Stomach smooth muscle (tissue), 2 donors: ENCODE results near the gene SOX10.

Experiments used
- H3K27ac ChIP-seq: one replicate; pipeline ENCODE4 v1.7.0; 2013; ENCODE audit warnings: mild to moderate bottlenecking, low read length, inconsistent platforms
- H3K27me3 ChIP-seq, 2 donors: one replicate each; pipeline ENCODE4 v1.7.0; 2013; ENCODE audit warnings: low read length in 2 of 2; ENCODE audit not compliant: insufficient read depth in 2 of 2, control insufficient read depth in 1 of 2
- H3K36me3 ChIP-seq, 2 donors: one replicate each; pipeline ENCODE4 v1.7.0; 2013; ENCODE audit warnings: low read length in 2 of 2; ENCODE audit not compliant: control insufficient read depth in 2 of 2, insufficient read depth in 2 of 2
- H3K4me1 ChIP-seq: one replicate; pipeline ENCODE4 v1.7.0; 2013; ENCODE audit warnings: low read length; ENCODE audit not compliant: control insufficient read depth, insufficient read depth
- H3K4me3 ChIP-seq, 2 donors: one replicate each; pipeline ENCODE4 v1.7.0; 2013; ENCODE audit warnings: low read length in 2 of 2
- H3K9ac ChIP-seq, 2 donors: one replicate each; pipeline ENCODE4 v1.7.0; 2013; ENCODE audit warnings: low read length in 2 of 2, mild to moderate bottlenecking in 1 of 2
- H3K9me3 ChIP-seq, 2 donors: one replicate each; pipeline ENCODE4 v1.7.0; 2013; ENCODE audit warnings: low read length in 2 of 2; ENCODE audit not compliant: control insufficient read depth in 2 of 2
- donor health status: healthy.
- donor health status: Pancreatic carcinoma.

Gene SOX10

DNA sequence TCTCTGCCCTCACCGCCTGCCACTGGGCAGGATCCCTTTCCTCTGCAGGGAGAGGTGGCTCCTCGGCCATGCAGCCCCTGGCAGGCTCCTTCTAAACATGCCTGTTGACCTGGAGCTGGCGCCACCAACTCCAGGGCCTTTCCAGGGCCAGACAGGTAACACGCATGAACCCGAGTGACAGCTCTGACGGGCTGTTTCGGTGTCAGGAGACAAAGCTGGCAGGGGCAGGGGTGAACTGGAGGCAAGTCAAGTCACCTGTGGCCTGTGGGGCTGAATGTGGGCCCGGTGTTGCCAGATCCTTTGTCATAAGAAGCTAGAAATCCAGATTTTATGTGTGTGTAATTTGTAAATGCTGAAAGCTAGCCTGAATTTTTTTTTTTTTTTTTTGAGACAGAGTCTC is 42.2 kb downstream of the SOX10 start:
- no peak overlapping the region for H3K4me3 ChIP-seq
- no peak overlapping the region for H3K9ac ChIP-seq
- H3K36me3 ChIP-seq = peaks cover 37 to 39% of the 10 kb centered on the region in 2 donors
- no peak overlapping the region for H3K27ac ChIP-seq
- peaks cover 3% of the 10 kb centered on the region for H3K4me1 ChIP-seq
- H3K27me3 ChIP-seq = no peaks in the 10 kb centered on the region
- no peaks in the 10 kb centered on the region for H3K9me3 ChIP-seq

DNA sequence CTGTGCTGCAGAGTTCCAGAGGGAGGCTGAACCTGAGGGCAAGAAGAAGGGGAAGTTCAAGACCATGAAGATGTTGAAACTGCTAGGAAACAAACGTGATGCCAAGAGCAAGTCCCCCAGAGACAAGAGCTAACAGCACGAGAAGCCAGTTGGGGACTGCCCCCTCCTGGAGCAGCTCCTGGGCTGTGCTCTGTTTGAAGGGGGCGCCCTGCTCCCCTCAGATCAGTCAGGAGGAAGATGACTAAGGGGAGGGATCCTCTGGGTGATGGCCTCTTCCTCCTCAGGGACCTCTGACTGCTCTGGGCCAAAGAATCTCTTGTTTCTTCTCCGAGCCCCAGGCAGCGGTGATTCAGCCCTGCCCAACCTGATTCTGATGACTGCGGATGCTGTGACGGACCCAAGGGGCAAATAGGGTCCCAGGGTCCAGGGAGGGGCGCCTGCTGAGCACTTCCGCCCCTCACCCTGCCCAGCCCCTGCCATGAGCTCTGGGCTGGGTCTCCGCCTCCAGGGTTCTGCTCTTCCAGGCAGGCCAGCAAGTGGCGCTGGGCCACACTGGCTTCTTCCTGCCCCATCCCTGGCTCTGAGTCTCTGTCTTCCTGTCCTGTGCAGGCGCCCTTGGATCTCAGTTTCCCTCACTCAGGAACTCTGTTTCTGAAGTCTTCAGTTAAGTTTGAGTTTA is 43.5 kb downstream of the SOX10 start:
- Histone ChIP-seq H3K27me3 (no peaks in the 10 kb centered on the region), H3K36me3 (peaks cover 37 to 41% of the 10 kb centered on the region in 2 donors), H3K4me3 (no peak overlapping the region), H3K27ac (no peak overlapping the region), H3K9me3 (no peaks in the 10 kb centered on the region), H3K9ac (no peak overlapping the region), H3K4me1 (peaks cover 3% of the 10 kb centered on the region)

DNA sequence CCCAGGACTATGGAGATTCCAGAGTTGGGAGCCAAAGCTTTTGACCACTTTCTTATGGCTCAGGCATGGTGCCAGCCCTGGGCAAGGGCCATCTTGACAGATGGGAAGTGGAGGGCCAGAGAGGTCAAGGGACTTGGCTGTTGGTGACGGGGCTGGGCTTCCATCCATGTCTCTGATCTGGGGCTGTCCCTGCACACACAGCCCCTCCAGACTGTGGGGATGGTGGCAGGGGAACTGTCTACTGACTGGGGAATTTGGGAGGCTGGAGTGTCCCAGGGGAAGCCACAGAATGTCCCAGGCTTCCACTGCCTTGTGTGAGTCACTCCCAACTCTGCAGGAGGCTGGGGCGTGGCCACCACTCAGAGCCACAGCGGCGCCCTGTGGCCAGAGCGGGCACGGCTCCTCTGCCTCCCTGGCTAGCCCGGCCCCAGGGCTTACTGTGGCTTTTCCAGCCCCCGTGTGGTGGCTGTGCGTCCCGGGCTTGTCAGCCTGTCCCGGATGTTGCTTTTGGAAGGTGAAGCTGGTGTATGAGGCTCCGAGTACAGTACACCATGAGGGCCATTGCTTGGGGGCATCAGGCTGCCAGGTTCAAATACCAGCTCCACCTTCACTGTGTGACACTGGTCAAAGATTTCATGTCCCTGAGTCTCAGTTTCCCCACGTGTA is 50.5 kb downstream of the SOX10 start:
- Histone ChIP-seq H3K36me3 (peaks cover 34 to 38% of the 10 kb centered on the region in 2 donors), H3K9ac (peak overlapping the region in 1 of 2 donors; percentile 21), H3K9me3 (no peaks in the 10 kb centered on the region), H3K4me1 (peaks cover 45% of the 10 kb centered on the region), H3K4me3 (peak overlapping the region in 1 of 2 donors; percentile 22), H3K27me3 (no peaks in the 10 kb centered on the region), H3K27ac (peak overlapping the region; percentile 78)

DNA sequence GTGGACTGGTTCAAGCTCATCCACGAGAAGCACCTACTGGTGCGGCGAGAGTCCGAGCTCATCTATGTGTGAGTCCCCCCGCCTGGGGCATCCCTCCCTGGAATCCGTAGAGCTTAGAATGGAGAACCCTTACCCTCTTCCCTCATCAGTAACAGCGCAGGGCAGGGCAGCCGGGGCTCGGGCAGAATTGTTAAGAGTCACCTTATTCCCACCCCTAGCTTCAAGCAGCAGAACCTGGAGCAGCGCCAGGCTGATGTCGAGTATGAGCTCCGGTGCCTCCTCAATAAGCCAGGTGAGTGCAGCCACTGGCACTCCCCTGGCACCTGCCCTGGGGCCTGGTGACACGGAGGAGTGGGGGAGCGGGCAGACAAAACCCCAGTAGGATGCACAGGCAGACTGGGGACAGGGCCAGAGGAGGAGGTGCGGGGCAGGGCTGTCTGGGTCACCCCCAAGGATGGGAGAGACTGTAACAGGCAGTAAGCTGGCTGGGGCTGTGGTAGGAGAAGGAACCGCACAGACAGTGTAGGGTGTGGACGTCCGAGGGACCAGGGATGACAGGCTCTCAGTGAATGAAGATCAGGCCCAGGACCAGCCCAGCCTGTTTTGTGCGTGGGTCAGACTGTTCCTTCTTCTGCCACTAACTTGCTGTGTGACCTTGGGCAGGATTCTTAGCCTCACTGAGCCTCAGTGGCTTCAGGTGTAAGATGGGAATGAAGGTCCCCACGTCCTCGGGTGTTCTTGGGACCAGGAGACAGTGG is 51.4 kb downstream of the SOX10 start:
- peaks cover 37 to 42% of the 10 kb centered on the region in 2 donors for H3K36me3 ChIP-seq

DNA sequence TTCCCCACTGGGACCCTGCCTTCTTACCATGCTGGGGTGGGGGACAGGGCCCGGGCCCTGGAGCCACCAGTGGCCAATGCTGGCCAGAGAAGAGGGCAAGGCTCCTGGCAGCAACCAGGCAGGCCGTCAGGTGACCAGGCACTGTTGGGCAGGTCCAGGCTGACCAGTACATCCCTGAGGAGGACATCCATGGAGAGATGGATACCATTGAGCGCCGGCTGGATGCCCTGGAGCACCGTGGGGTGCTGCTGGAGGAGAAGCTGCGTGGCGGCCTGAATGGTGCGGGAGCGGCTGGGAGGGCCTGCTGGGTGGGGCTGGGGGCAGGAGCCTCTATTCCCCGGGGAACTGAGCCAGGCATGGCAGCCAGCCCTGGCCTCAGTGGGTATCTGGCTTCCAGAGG is 52.0 kb downstream of the SOX10 start:
- Histone ChIP-seq H3K4me3 (no peak overlapping the region), H3K9me3 (no peaks in the 10 kb centered on the region), H3K27ac (peak overlapping the region; percentile 78), H3K9ac (no peak overlapping the region), H3K27me3 (no peaks in the 10 kb centered on the region), H3K36me3 (peaks cover 36 to 40% of the 10 kb centered on the region in 2 donors), H3K4me1 (peaks cover 45% of the 10 kb centered on the region)

More for the DNA sequence above, 51.4 kb downstream of the SOX10 start:
- no peaks in the 10 kb centered on the region for H3K27me3 ChIP-seq
- peak overlapping the region; percentile 78 for H3K27ac ChIP-seq
- H3K4me1 ChIP-seq = peaks cover 48% of the 10 kb centered on the region
- no peak overlapping the region for H3K4me3 ChIP-seq
- no peaks in the 10 kb centered on the region for H3K9me3 ChIP-seq
- peak overlapping the region in 1 of 2 donors; percentile 21 for H3K9ac ChIP-seq

DNA sequence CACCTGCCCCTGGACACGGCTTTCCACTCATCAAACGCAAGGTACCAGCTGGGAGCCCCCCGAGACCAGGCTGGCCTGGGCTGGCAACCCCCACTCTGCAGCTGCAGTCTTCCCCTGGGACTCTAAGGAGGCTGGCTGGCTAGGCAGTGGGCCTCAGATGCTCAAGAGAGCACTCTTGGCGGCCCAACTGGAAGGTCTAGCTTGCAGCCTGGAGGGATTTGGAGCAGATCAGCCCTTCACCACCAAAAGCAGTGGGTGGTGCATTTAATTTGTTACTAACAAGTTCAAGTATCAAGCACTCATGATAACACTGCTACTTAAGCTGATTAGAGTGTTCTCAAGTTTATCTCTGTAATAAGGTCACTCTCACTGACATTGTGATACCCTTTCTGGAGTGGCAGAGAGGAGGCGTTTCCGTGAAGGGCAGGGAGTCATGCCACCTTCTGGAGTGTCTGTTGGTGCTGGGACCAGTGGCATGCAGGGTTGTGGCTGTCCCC is 52.4 kb downstream of the SOX10 start:
- peaks cover 45% of the 10 kb centered on the region for H3K4me1 ChIP-seq
- H3K27ac ChIP-seq = peak overlapping the region; percentile 78
- H3K27me3 ChIP-seq = no peaks in the 10 kb centered on the region
- no peaks in the 10 kb centered on the region for H3K9me3 ChIP-seq
- no peak overlapping the region for H3K4me3 ChIP-seq
- peaks cover 41 to 42% of the 10 kb centered on the region in 2 donors for H3K36me3 ChIP-seq
- no peak overlapping the region for H3K9ac ChIP-seq

DNA sequence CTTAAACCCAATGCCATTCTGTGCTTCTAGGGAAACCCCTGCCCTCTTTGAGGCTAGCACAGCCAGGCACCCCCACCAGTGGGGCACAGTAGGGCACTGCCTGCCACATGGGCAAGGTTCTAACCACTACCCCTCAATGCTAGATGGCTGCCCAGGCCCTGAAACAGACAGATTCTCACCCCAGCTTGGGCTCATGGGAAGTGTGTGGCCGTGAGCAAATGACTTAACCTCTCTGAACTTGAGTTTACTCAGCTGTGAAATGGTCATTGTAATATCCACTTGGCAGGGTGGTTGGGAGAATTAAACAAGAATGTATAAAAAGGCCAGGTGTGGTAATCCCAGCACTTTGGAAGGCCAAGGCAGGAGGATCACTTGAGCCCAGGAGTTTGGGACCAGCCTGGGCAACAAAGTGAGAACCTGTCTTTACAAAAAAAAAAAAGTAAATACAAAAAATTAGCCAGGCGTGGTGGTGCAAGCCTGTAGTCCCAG is 53.4 kb downstream of the SOX10 start:
- peak overlapping the region in 1 of 2 donors; percentile 21 for H3K9ac ChIP-seq
- H3K27ac ChIP-seq = peak overlapping the region; percentile 60
- H3K36me3 ChIP-seq = peaks cover 49 to 50% of the 10 kb centered on the region in 2 donors
- no peaks in the 10 kb centered on the region for H3K9me3 ChIP-seq
- H3K4me1 ChIP-seq = peaks cover 45% of the 10 kb centered on the region
- H3K27me3 ChIP-seq = no peaks in the 10 kb centered on the region
- H3K4me3 ChIP-seq = no peak overlapping the region

DNA sequence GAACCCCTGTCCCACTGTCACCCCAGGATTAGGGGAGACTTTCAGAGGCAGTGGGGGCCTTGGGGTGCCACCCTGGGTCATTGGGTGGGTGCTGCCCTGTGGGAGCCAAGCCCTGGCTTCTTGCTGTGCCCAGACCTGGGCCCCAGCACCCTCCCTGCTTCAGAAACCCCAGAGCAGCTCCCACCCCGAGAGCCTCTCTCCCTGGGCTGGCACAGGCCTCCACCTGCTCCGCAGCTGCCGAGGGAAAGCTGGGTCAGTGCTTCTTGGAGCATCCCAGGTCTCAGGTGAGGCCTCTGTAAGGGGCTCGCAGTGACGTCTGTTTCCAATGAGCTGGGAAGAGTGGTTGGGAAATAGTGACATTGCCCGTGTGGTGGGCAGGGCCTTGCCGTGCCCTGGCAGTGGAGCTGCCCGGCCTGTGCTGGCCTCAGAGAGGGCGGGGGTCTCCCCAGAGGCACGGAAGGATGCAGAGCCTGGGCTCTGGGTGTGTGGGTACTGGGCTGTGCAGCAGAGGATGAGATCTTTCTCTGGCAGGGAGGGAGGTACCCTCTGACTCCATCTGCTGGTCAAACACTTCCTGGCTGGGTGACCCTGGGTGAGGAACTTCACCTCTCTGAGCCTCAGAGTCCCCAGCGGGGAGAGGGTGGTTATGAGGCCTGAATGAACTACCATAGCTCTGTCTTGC is 53.9 kb downstream of the SOX10 start:
- Histone ChIP-seq H3K36me3 (peaks cover 51 to 55% of the 10 kb centered on the region in 2 donors), H3K9me3 (no peaks in the 10 kb centered on the region), H3K27me3 (no peaks in the 10 kb centered on the region), H3K4me1 (peaks cover 48% of the 10 kb centered on the region), H3K9ac (peak overlapping the region in 1 of 2 donors; percentile 29), H3K4me3 (no peak overlapping the region), H3K27ac (peak overlapping the region; percentile 60)

DNA sequence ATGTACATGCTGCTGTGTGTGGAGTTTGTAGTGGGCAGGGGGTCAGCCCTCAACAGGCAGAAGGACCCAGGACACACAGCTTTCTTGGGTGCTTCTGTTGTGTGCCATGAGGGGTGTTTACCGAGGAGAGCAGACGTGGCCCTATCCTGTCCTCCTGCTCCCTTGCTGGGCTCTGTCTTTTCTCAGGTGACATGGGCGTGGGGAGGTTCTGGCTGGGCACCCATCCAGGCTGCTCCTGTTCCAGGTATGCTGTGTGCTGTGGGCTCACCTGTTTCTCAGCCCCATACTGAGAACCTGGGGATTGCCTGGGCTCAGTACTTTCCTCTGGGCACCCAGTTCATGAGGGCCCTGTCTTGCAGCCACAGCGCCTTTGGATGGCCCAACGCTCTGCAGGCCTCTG is 55.0 kb downstream of the SOX10 start:
- Histone ChIP-seq H3K4me3 (no peak overlapping the region), H3K36me3 (peaks cover 58 to 64% of the 10 kb centered on the region in 2 donors), H3K4me1 (peaks cover 52% of the 10 kb centered on the region), H3K9me3 (no peaks in the 10 kb centered on the region), H3K9ac (peak overlapping the region in 1 of 2 donors; percentile 21), H3K27ac (peak overlapping the region; percentile 60), H3K27me3 (no peaks in the 10 kb centered on the region)

DNA sequence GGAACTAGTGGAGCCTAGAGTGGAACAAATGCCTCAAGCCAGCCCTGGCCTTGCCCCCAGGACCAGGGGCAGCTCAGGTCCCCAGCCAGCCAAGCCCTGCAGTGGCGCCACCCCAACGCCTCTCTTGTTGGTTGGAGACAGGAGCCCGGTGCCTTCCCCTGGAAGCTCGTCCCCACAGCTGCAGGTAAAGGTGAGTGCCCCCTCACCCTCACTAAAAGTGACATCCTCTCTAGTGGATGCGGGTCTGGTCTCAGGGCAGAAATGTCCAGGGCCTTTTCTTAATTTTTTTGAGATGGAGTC is 56.8 kb downstream of the SOX10 start:
- Histone ChIP-seq H3K36me3 (peaks cover 62 to 73% of the 10 kb centered on the region in 2 donors), H3K27ac (no peak overlapping the region), H3K27me3 (no peaks in the 10 kb centered on the region), H3K9me3 (no peaks in the 10 kb centered on the region), H3K4me1 (peaks cover 39% of the 10 kb centered on the region), H3K4me3 (no peak overlapping the region), H3K9ac (no peak overlapping the region)
